Activated T-cell treated with anti-CD3 and anti-CD28 coated beads for 24 hours (primary cell): ENCODE data around the gene SKIC3.

Source experiments
- DNase-seq: peaks from one replicate; pipeline ENCODE4 v3.0.0-alpha.2; 2020; ENCODE audit warnings: low read depth

Gene SKIC3

DNA sequence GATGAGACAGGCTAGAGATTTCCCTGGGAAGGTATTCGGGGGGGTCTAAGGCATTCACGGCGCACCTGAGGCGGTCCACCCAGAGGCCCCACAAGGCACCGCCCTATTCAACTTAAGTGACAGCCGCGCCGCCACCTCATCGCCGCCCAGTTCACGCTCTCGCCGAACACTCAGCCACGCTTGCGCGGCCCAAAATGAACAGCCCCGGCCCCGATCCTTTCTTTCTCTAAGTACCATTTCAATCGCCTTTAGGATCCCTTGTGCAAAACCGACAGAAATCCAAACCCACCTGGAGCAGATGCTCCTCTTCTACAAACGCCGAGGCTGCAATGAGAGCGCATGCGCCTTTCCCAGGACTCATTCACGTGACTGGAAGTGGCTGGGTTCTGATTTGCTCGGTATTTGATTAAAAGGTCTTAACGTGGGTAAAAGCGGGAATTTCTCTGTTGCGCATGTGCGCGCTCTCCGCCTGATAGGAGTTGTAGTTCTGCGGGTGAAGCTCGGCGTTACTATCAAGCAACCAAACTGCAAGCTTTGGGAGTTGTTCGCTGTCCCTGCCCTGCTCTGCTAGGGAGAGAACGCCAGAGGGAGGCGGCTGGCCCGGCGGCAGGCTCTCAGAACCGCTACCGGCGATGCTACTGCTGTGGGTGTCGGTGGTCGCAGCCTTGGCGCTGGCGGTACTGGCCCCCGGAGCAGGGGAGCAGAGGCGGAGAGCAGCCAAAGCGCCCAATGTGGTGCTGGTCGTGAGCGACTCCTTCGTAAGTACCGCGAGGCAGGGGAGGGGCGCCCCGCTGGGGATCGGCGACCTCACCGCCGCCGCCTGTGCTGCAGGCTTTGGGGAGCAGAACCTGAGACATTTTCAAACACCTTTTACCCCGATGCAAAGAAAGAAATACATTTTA lies at the start of gene SKIC3, which contains the start of gene ARSK:
Gene SKIC3 (minus strand): TSS at position 331 of the 902 bp plus-strand sequence. CDS start 7,827 bp downstream, outside the sequence.
Gene ARSK (plus strand): TSS at position 455 of the 902 bp plus-strand sequence. CDS start 178 bp downstream, at position 633.
- peak; percentile 89 for DNase-seq

DNA sequence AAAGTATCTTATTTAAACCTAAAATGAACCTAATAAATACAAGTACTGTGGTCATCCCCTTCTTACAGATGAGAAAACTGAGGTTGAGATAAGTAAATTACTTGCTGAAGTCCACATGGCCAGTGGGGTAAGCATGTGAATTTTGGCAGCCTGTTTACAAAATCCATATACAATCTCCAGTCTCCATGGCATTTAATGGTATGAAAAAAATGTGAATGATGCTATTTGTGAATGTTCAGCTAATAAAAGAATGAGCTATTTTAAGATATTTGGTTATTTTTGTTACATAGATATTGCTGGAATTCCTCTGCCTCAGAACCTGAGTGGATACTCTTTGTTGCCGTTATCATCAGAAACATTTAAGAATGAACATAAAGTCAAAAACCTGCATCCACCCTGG lies 45.8 kb upstream of the SKIC3 start:
- DNase-seq, result no peak

DNA sequence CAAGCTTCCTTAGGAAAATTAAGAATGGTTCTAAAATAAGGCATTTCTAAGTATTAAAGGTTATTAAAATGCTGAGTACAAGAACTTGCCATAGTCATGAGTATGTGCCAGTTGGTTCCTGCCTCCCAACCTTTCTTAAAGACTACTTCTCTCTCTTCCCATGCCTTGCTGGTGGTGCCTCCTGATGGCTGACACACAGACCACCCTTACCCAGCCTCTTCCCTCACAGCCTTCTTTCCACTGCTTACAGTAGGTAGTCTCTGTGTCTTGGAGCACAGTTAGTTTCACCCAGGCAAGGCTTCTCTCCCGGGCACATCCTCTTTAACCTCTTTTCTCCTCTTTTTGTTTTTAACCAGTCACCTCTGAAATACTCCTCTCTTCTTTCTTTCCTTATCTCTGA lies 44.5 kb upstream of the SKIC3 start:
- no peak for DNase-seq

DNA sequence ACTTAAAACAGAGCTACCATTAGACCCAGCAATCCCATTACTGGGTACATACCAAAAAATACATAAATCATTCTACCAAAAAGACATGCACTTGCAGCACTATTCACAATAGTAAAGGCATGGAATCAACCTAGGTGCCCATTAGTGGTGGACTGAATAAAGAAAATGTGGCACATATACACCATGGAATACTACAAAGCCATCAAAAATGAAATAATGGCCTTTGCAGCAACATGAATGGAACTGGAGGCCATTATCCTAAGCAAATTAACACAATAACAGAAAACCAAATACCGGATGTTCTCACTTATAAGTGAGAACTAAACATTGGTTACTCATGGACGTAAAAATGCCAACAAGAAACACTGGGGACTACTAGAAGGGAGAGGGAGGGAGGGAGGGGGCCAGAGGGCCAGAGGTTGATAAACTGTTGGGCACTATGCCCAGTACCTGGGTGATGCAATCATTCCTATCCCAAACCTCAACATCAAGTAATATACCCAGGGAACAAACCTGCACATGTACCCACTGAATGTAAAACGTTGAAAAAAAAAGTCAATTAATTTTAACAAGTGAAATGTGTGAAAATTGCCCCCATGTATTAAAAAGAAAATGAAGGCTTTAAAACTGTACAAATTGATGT lies 40.6 kb upstream of the SKIC3 start:
- DNase-seq, result no peak

DNA sequence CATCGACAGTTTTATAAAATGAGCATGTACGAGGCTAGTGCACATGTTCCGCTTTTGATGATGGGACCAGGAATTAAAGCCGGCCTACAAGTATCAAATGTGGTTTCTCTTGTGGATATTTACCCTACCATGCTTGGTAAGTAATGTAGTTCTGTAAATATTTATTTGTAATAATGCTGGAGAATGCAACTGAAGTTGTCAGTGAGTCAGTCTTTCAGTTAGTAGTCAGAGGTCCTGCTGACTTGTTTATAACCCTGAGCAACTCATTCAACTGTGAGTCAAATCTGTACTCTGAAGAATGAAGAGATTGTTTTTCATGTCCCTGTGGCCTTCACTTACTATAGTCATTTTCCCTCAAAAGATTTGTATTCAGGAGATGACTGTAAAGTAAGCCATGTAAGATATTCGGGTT lies 36.7 kb upstream of the SKIC3 start:
- no peak for DNase-seq

DNA sequence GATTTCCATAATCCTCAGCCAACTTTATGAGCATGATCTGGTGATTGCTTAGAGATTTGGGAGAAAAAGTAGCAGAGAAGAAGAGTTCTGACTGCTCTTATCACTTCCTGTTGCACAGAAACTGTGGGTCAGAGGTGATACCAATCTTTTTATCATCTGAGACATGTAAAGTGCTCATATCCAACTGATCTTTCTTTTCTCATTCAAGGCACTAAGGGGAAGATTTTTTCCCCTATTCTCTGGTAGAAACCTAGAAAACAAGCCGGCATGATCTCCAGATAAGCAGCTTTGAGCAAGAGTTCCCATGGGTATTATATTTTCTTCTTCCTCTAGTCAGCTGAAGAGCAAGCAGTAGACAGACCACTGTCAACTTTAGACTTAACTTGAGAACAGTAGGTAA lies 36.1 kb upstream of the SKIC3 start:
- no peak for DNase-seq

DNA sequence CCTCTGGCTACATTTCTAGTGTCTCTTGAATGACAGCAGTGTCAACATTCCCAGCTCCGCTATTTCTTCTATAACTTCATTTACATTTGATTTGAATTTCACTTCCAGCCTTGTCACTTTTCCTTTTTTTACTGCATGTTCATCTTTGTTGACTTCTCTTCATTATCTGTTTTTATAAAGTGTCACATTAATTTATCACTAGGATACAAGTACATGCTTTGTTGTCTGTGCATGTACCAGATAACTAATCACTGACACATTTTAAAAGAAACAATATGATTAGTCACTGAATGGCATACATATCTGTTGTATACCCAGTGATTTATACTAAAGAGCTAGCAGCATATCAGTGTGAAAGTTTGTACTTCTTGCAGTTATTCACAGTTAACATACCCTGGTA lies 29.2 kb upstream of the SKIC3 start:
- DNase-seq, result no peak

DNA sequence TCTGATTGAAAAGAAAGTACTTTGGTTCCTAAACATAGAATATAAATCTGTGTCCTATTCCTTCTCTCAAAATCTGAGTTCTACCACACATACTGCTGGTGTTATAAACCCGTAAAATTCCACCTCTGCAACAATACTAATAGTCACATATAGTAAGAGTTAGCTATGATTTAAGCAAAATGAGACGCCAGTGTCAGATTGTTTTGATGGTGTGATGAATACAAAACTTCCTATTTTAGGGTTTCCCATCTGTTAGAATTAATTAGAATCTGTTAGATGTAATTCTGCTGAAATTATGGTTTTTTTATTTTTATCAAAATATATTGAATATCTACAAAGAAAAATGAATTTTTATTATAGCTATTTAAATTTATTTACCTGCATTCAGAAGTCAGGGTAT lies 26.8 kb upstream of the SKIC3 start:
- DNase-seq, result no peak

DNA sequence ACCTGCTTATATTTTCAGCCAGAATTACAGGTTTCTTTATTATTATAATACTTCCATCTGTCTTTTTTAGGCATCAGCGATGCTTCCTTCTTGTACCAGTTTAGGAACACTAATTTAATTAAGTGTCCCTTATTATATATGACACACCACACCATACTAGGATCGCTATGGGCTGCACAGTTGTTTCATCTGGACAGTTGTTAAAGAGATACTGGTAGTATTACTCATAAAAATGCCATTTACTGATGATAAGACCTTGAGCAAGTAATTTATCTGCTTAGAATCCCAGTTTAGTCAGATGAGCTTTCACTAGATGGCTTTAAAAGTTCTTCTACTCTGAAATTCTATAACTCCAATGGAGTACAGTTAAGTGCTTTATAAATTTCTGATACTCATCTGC lies 17.2 kb upstream of the SKIC3 start:
- no peak for DNase-seq

DNA sequence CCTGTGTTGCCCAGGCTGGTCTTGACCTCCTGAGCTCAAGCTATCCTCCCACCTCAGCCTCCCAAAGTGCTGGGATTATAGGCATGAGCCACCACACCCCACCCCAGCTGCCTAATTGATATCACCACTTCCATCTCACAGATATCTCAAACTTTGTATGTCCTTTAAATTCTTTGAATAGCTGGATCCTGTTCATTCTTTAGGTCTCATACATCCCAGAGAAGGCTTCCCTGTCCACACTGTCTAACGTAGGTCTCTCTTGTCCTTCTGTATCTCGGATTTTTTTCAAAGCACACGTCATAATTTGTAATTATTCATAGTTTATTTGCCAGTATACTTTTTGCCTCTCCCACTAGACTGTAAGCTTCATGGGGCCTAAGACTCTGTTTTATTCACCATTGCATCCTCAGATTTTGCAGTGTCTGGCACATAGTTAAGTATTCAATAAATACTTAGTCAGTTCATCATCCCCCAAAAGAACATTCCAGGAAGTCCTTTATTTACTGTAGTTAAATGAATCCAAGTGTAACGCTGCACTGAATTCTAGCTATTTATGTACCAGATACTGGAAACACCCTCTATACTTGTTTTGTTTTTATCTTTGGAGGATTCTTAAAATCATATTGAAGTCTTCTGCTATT lies 10.6 kb upstream of the SKIC3 start:
- DNase-seq, result no peak

DNA sequence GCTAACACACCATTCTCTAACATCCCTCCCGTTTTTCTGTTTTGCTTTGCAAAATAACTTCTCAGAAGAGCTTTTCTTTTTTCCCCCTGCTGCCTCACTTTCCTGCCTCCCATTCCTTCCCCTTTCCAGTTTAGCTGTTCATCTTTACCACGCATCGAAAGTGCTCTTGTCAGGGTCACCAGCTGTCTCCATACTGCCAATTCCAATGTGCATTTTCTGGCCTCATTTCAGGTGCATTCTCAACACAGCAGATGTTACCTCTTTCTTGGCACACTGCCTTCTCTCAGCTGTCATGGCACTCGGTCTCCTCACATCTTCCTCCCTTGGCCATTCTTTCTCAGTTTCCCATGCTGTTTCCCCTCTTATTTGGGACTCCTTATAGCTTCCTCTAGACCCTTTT lies 9.7 kb upstream of the SKIC3 start:
- DNase-seq, result no peak

DNA sequence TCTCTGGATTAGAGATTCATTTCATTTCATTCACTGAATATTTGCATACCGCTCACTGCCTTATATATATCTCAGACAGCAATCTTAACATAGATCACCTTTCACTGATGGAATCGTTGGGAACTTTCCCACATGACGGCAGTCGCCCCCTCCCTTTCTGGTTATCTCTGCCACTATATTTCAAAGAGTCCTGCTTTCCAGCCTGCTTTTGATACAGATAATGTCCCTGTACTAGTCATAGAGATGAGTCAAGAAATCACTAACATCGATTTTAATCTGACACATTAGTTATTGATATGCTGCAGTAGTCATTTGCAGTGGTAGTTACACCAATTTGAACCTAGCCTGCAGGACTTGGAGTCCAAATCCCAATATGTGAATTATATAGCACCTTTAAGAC lies 8.6 kb upstream of the SKIC3 start:
- DNase-seq, result no peak

DNA sequence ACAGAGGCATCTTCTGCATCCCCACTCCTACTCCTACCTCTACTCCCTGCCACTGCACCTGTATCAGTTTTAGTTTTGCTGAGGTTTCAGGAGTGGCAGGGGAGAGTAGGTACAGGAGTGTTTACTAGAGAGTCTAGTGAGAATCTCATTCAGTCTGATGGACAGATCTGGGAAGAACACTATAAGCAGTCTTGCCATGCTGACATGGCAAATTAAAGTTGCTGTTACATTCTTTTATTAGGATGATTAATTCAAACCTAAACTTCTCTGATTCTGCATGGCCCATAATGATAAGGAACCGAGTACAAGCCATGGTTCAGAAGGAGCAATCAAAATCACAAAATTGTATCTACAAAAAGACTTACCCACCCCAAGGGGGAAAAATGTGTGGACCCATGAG lies 7.5 kb upstream of the SKIC3 start:
- DNase-seq, result no peak

DNA sequence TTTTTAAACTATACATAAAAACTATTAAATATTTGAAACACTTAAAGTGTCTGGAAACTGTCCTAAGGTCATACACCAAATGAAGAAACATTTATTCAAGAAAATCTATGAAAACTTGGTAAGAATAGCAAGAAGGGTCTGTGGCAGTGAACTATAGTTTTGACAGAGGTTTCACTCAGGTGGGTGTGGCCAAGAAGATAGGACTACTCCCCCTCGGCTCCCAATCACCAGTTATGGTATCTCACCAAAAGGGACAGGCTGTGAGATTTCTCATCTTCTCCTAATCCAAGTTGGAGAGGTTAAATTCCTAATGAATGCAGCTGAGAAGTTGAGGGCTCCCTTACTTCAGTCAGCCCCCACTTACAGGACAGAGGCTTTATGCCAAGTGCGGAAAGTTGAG lies 3.1 kb upstream of the SKIC3 start:
- no peak for DNase-seq

DNA sequence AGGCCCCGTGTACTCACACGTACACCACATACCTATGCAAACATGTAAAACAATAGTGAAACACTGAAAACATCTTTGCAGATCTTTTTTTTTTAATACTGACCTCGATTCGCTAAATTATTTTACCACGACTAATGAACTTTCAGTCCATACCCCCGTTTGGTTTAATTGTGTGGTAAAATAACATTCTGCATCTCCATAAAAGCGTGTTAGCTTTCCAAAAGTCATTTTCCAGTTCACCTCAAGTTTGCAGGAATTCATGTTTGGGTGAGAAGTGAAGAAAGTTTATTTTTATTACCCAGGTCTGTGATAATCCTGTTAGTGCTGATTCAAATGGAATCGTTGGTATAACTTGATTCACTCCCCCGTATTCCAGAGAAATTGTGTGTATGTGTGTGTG lies 776 bp upstream of the SKIC3 start:
- no peak for DNase-seq

DNA sequence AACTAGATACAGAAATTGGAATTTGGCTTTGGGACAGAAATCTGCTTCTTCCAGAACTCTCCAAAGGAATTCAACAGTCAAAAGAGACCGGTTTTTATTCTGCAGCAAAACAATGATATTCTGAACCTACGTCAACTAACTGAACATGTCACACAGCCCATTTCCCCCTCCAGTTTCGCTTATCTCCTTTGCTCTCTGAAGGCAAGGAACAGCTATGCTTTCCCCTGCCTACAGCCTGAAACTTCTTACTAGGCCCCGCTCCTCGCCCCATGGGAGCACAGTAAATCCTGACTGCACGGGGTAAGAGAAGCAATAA lies 488 bp downstream of the SKIC3 start:
- no peak for DNase-seq

DNA sequence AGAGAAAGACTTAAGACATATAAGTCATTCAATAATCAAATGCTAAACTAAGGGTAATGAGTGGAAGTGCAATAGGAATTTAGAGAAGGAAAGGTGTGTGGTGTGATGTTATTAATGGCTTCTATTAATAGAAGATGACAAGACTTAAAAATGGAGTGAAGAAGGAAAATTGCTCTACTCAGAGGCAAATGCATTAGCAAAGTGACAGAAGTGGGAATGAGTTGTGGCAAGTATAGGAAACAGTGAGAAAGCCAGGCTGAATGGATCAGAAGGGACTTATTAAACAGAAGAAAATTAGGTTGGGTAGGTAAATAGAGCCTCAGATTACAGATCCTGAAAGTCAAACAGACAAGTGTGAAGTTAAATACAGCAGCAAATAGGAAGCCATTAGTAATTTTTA lies 5.7 kb downstream of the SKIC3 start:
- no peak for DNase-seq

DNA sequence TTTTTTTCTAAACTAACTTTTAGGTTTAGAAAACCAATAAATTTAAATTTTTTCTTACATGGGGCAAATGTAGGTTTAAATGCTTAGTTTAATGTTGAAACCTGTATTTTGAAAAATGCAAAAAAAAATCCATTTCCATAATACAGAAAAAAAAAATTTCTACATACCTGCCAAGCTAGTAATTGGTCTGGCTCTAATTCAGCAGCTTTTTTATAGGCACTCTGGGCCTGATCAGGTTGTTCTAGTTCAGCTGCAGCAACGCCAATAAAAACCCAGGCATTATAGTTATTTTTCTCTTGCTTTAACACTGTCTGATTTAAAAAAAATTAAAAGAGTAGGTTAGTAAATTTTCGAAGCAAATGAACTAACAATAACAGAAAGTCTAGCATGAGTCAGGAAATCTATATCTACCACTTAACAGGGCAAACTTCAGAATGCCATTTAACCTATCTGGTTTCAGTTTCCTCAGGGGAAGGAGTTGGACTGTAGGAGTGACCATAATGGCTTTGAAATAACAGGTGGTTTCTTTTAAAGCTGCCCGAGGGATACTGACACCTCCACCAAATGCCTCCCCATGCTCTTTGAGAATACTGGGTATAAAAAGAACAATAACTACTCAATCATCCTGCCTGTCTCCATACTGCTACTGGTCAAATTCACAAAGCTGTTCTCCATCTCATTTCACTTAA lies 11.6 kb downstream of the SKIC3 start:
- DNase-seq, result no peak

DNA sequence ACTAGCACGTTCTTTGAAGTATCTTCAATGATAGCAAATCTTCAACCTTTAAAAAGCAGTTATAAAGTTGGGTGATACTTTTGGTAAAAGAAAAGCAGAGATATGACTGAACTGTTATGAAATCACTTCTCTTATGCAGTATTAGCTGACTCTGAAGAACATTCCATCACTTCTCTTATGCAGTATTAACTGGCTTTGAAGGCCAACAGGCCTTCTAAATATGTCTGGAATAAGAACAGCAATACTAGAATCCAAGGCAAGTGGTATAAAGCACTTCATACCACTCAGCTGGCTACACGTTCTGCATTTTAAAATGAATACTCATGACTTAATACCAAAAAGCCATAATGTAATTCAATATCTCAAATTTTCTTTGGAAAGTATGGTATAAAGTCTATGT lies 17.3 kb downstream of the SKIC3 start:
- no peak for DNase-seq

DNA sequence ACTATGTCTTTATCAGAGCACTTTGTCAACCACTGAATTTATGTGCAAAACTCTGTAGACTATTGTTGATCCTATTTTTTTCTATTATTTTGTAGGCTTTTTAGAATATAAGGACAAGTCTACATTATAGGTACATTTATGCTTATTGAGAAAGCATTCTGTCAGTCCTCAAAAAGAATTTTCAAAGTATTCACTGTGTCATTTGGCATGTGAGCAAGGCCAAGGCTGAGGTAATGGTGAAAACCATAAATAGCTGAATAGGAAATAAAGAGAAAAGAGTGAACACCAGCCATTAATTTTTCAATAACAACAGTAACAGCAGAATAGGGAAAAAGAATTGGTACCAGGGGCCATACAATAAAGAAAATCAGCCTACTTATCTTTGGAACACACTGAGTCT lies 21.0 kb downstream of the SKIC3 start:
- DNase-seq, result no peak

DNA sequence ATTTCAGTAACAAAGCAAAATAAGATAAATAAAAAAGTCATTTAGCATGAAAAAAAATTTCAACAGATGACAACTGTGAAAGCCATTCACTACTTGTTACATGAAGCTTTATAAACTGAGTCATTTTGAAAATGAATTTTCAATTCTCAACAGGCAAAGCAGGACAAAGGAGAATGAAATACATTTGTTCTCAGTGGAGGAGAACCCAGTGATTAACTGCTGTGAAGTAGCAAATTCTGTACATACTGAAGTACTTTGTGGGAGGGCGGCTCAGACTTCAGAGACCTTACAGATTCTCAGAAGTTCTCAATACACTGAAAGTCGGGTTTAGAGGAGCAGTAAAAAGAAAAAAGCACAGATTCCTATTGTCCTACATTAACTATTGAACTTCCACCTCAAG lies 21.7 kb downstream of the SKIC3 start:
- no peak for DNase-seq

DNA sequence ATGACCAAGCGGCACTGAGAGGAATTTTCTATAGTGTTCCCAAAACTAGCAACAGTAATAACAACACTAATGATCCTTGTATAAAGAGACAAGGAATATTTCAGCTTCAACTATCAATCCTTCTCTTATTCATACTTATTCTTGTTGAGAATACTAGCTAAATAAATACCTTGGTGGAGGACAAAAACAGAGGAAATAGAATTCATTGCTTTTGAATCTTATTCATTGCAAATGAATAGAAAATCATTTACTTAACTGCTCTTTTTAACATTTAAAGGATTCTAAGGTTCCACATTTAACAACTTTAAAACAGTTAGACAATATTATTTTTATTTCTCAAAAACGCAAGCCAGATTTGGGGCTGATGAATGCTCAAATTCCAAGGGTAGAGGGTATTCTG lies 22.4 kb downstream of the SKIC3 start:
- DNase-seq, result no peak

DNA sequence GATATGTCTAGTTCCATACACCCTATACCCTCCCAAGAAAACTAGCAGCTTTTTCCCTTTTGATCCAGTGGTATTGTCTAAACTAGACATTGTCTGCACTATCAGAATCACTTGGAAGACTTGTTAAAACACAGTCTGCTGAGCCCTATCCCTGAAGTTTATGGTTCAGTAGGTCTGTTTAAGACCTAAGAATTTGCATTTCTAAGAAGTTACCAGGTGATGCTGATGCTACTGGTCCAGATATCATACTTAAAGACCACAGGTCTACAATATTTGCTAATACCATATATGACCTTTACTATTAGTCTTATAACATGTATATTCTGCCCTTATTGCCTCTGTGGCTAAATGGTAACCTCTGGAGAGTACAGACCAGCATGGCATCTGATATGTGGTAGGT lies 23.3 kb downstream of the SKIC3 start:
- no peak for DNase-seq
